ENCODE data around the gene CNMD.
"Not testable (repeated sequence)": the region's sequence is repeated elsewhere in the genome, so short reads cannot be mapped to it uniquely, and the experiment has no call there.

Gene CNMD

DNA sequence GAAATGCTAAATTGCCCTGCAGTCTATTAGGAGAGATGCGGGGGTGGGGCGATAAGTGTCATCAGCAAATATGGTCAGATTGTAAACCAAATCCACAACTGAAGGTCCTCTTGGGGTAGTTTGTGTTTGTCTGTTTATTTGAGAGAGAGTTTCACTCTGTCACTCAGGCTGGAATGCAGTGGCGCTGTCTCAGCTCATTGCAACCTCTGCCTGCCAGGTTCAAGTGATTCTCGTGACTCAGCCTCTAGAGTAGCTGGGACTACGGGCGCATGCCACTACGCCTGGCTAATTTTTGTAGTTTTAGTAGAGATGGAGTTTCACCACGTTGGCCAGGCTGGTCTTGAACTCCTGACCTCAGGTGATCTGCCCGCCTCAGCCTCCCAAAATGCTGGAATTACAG is 53.8 kb downstream of the CNMD start:
- not testable (repeated sequence) for H3K27me3 Mint-ChIP-seq; DNase-seq; H3K4me1 Mint-ChIP-seq (ENCODE audit: low read depth); H3K27ac Mint-ChIP-seq; H3K4me3 Mint-ChIP-seq; H3K9me3 Mint-ChIP-seq
- peaks cover 90% of the 10 kb centered on the region for H3K36me3 Mint-ChIP-seq (ENCODE audit: low read depth)

DNA sequence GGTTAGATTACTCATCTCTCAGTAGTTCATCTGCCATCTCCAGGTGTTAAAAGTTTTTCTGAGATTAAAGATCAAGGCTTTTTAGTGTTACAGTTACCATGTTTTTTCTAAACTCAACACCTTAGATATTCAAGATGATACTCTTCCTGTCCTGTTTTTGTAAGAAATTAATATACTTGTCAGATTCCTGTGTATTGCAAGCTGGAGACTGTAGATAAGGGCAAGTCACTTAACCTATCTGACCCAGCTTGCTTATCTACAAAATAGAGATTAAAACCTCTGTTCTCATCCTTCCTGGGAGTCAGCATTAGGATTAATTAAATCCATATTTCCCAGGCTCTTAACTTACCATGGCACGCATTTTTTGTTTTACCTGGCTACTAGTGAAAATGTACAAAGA is 61.8 kb downstream of the CNMD start:
- DNase-seq, result no peak
- H3K4me3 Mint-ChIP-seq, result no peak overlapping the region

DNA sequence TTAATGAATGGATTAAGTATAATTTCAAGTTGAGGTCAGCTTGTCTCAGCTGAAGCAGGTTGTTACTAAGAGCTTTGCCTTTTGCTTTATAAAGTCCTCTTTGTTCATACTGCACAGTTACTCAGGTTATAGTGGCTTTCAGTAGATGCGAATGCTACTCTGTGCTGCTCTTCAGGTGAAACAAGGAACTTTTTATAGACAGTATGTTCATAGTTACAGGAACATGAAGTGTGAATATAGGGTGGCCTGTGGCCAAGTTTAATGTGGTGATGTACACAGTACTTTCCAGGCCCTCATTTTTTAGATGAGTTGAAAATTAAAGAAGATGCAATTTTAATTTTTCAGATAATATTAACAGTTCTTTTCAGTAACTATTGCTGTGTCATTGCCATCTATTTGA is 66.2 kb downstream of the CNMD start:
- no peaks in the 10 kb centered on the region for H3K27me3 Mint-ChIP-seq
- peaks cover 91% of the 10 kb centered on the region for H3K36me3 Mint-ChIP-seq (ENCODE audit: low read depth)
- H3K4me1 Mint-ChIP-seq (ENCODE audit: low read depth), result peaks cover 12% of the 10 kb centered on the region
- no peak for DNase-seq
- no peak overlapping the region for H3K4me3 Mint-ChIP-seq
- H3K9me3 Mint-ChIP-seq, result no peaks in the 10 kb centered on the region
- H3K27ac Mint-ChIP-seq, result no peak overlapping the region

More for the DNA sequence above, 61.8 kb downstream of the CNMD start:
- peak overlapping the region; percentile 23 for H3K27ac Mint-ChIP-seq
- H3K4me1 Mint-ChIP-seq (ENCODE audit: low read depth), result peaks cover 10% of the 10 kb centered on the region
- peaks cover 87% of the 10 kb centered on the region for H3K36me3 Mint-ChIP-seq (ENCODE audit: low read depth)
- no peaks in the 10 kb centered on the region for H3K9me3 Mint-ChIP-seq
- H3K27me3 Mint-ChIP-seq, result no peaks in the 10 kb centered on the region

- no peaks in the 10 kb centered on the region for H3K9me3 Mint-ChIP-seq
- H3K36me3 Mint-ChIP-seq (ENCODE audit: low read depth), result peaks cover 90% of the 10 kb centered on the region
Measured at GRCh38 chr13:52670726-52671125, 68.9 kb downstream of the CNMD start.

DNA sequence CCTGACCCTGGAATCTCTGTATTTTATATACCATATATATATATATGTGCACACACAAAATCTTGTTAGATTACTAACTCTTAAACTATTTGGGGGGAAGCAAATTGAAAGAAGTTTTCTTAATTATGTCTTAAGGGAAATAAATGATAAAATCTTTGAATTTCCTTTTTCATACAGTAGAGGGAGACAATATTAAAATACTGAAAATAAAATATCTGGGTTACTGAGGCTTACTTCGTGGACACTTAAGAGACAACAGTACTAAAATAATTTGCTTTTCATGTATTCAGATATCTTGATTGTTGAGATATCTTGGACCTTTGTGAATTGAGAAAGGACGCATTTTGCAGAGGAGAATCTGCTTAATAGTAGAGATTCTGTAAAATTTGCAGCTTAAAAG is 69.9 kb downstream of the CNMD start:
- peaks cover 90% of the 10 kb centered on the region for H3K36me3 Mint-ChIP-seq (ENCODE audit: low read depth)

More at GRCh38 chr13:52670726-52671125, 68.9 kb downstream of the CNMD start:
- Mint-ChIP-seq H3K4me1 (ENCODE audit: low read depth) (peaks cover 8% of the 10 kb centered on the region), H3K27me3 (no peaks in the 10 kb centered on the region), H3K27ac (no peak overlapping the region), H3K4me3 (no peak overlapping the region)
- no peak for DNase-seq

DNA sequence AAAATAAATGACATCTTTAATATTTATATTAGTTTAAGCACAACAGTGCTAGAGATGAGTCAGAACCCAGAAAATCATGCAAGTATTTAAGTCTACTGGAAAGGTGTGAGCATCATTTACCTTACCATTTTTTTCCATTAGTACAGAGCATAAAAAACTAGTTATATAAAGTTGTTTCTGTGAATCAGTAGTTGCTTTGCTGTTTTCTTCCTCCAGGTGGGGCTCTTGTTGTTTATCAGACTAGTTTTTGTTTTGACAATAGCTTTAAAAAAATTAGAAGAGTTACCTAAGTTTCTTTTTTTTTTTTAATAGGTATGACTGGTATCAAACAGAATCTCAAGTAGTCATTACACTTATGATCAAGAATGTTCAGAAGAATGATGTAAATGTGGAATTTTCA is 74.3 kb downstream of the CNMD start:
- Mint-ChIP-seq H3K4me3 (no peak overlapping the region), H3K36me3 (ENCODE audit: low read depth) (peaks cover 93% of the 10 kb centered on the region), H3K4me1 (ENCODE audit: low read depth) (peaks cover 14% of the 10 kb centered on the region), H3K27ac (no peak overlapping the region), H3K27me3 (no peaks in the 10 kb centered on the region), H3K9me3 (no peaks in the 10 kb centered on the region)
- no peak for DNase-seq

More for the DNA sequence above, 69.9 kb downstream of the CNMD start:
- no peak overlapping the region for H3K27ac Mint-ChIP-seq
- H3K27me3 Mint-ChIP-seq, result no peaks in the 10 kb centered on the region
- no peaks in the 10 kb centered on the region for H3K9me3 Mint-ChIP-seq
- peaks cover 8% of the 10 kb centered on the region for H3K4me1 Mint-ChIP-seq (ENCODE audit: low read depth)
- H3K4me3 Mint-ChIP-seq, result no peak overlapping the region
- no peak for DNase-seq

DNA sequence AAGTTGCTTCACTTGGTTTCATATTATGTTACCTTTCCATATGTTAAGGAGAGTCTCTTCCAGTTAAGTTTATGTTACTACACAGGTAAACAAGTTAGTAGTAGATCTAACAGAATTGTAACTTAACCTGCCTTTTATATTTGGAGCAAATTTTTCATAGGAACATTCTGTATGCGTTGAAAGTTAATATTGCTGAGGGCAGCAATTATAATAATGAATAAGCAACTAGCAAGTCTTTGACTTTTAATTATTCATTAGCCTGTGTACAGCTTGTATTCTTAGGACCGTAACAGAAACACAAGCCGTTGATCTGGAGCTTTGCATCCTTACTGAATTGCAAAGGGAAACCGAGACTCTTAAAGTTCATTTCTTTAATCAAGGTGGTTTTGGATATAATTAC is 75.3 kb downstream of the CNMD start:
- Mint-ChIP-seq H3K4me1 (ENCODE audit: low read depth) (peaks cover 17% of the 10 kb centered on the region), H3K27ac (no peak overlapping the region), H3K36me3 (ENCODE audit: low read depth) (peaks cover 92% of the 10 kb centered on the region), H3K27me3 (no peaks in the 10 kb centered on the region), H3K9me3 (no peaks in the 10 kb centered on the region), H3K4me3 (no peak overlapping the region)
- DNase-seq, result no peak

- H3K36me3 Mint-ChIP-seq (ENCODE audit: low read depth), result peaks cover 53% of the 10 kb centered on the region
- H3K9me3 Mint-ChIP-seq, result no peaks in the 10 kb centered on the region
- no peak overlapping the region for H3K27ac Mint-ChIP-seq
- H3K4me1 Mint-ChIP-seq (ENCODE audit: low read depth), result peaks cover 17% of the 10 kb centered on the region
- no peak overlapping the region for H3K4me3 Mint-ChIP-seq
- no peak for DNase-seq
- H3K27me3 Mint-ChIP-seq, result no peaks in the 10 kb centered on the region
Measured at GRCh38 chr13:52659340-52659739, 80.3 kb downstream of the CNMD start.
